WTC11 (cell line): ENCODE results near the gene SIGLEC15. TPM values are rescaled to one million over a fixed set of nuclear protein-coding genes. Genes with fewer than 3 reads are reported as not detected.
A peak's percentile ranks its signal among the peaks of the same experiment; 100 is the strongest.

ENCODE experiments used
- ATAC-seq: fragments of 200-7000 bp; cut with Tn5 transposase; 2 replicates; pipeline ENCODE4 v1.10.0; 2021; ENCODE audit warnings: mild to moderate bottlenecking, moderate library complexity
- CTCF ChIA-PET: fragments of 300-600 bp; sonication (Branson Sonifier 250); formaldehyde crosslinking; loops from one replicate; lab custom pipeline; 2021; ENCODE audit warnings: antibody characterized with exemption; lab: Charles Lee
- POLR2A ChIA-PET: fragments of 350-600 bp; sonication (Branson Sonifier 250); formaldehyde crosslinking; loops from one replicate; lab custom pipeline; 2021; ENCODE audit warnings: antibody characterized with exemption; lab: Charles Lee
- DNase-seq: peaks from one replicate; pipeline ENCODE4 v3.0.0; 2021; ENCODE audit warnings: low spot score
- H3K27ac Mint-ChIP-seq: 2 replicates; pipeline ENCODE4 v1.8.0; 2021; ENCODE audit warnings: mixed read lengths
- H3K27me3 Mint-ChIP-seq: 2 replicates; pipeline ENCODE4 v1.8.0; 2021; ENCODE audit warnings: low read depth, mild to moderate bottlenecking, moderate library complexity, mixed read lengths
- H3K36me3 Mint-ChIP-seq: 2 replicates; pipeline ENCODE4 v1.8.0; 2021; ENCODE audit warnings: mixed read lengths
- H3K4me1 Mint-ChIP-seq: 2 replicates; pipeline ENCODE4 v1.8.0; 2022; ENCODE audit warnings: mixed read lengths
- H3K4me3 Mint-ChIP-seq: 2 replicates; pipeline ENCODE4 v1.8.0; 2021; ENCODE audit warnings: mild to moderate bottlenecking, moderate library complexity, mixed read lengths
- H3K9me3 Mint-ChIP-seq: 2 replicates; pipeline ENCODE4 v1.8.0; 2021; ENCODE audit warnings: mixed read lengths
- CBFB ChIP-seq: sonication (generic); formaldehyde crosslinking; IDR thresholded peaks from 2 replicates; pipeline ENCODE4 v1.8.1; 2022; ENCODE audit warnings: mild to moderate bottlenecking, low read depth, missing genetic modification reagents
- ESRRA ChIP-seq: sonication (generic); formaldehyde crosslinking; IDR thresholded peaks from 2 replicates; pipeline ENCODE4 v1.8.1; 2022; ENCODE audit warnings: mild to moderate bottlenecking, missing genetic modification reagents, borderline replicate concordance
- FOXK1 ChIP-seq: sonication (generic); formaldehyde crosslinking; IDR thresholded peaks from 2 replicates; pipeline ENCODE4 v1.8.0; 2022; ENCODE audit warnings: mild to moderate bottlenecking, moderate library complexity, missing genetic modification reagents
- HMGA2 ChIP-seq: fragments of 250-450 bp; sonication (Bioruptor Pico); IDR thresholded peaks from 2 replicates; pipeline ENCODE4 v1.4.0; 2021; ENCODE audit warnings: mild to moderate bottlenecking, moderate library complexity
- JAZF1 ChIP-seq: fragments of 250-450 bp; sonication (Bioruptor Pico); IDR thresholded peaks from 2 replicates; pipeline ENCODE4 v1.9.0; 2021; ENCODE audit warnings: moderate library complexity, mild to moderate bottlenecking, inconsistent platforms
- NR2C2 ChIP-seq: sonication (generic); formaldehyde crosslinking; IDR thresholded peaks from 2 replicates; pipeline ENCODE4 v1.8.0; 2022; ENCODE audit warnings: mild to moderate bottlenecking, missing genetic modification reagents
- PRRX2 ChIP-seq: fragments of 250-450 bp; sonication (Bioruptor Pico); IDR thresholded peaks from 2 replicates; pipeline ENCODE4 v1.8.0; 2021; ENCODE audit warnings: mild to moderate bottlenecking
- RELA ChIP-seq: sonication (generic); formaldehyde crosslinking; IDR thresholded peaks from 2 replicates; pipeline ENCODE4 v1.8.1; 2022; ENCODE audit warnings: missing genetic modification reagents, mild to moderate bottlenecking, borderline replicate concordance
- ZNF396 ChIP-seq: fragments of 250-450 bp; sonication (Bioruptor Pico); IDR thresholded peaks from 2 replicates; pipeline ENCODE4 v1.8.0; 2021; ENCODE audit warnings: mild to moderate bottlenecking, moderate library complexity, borderline replicate concordance
- total RNA-seq: library from RNA; stranded (reverse); gene quantifications from 3 replicates; pipeline ENCODE4 v1.2.3, GENCODE V29; 2021
- TF ChIP-seq, protein P1 (sequence below): sonication (generic); formaldehyde crosslinking; IDR thresholded peaks from 2 replicates; pipeline ENCODE4 v1.8.1; 2023; ENCODE audit warnings: mild to moderate bottlenecking, missing genetic modification reagents, moderate library complexity
- TF ChIP-seq, protein P2 (sequence below): sonication (generic); formaldehyde crosslinking; IDR thresholded peaks from 2 replicates; pipeline ENCODE4 v1.8.1; 2022; ENCODE audit warnings: missing genetic modification reagents, borderline replicate concordance
- TF ChIP-seq, protein P3 (sequence below): fragments of 250-450 bp; sonication (Bioruptor Pico); IDR thresholded peaks from 2 replicates; pipeline ENCODE4 v1.9.0; 2021; ENCODE audit warnings: mild to moderate bottlenecking
- TF ChIP-seq, protein P4 (sequence below): sonication (generic); formaldehyde crosslinking; IDR thresholded peaks from 2 replicates; pipeline ENCODE4 v1.8.1; 2023; ENCODE audit warnings: mild to moderate bottlenecking, missing genetic modification reagents
- TF ChIP-seq, protein P5 (sequence below): sonication (generic); formaldehyde crosslinking; IDR thresholded peaks from 2 replicates; pipeline ENCODE4 v1.8.1; 2022; ENCODE audit warnings: low read depth, mild to moderate bottlenecking, moderate library complexity, missing genetic modification reagents, borderline replicate concordance
- TF ChIP-seq, protein P6 (sequence below): sonication (generic); formaldehyde crosslinking; IDR thresholded peaks from 2 replicates; pipeline ENCODE4 v1.8.0; 2023; ENCODE audit warnings: mild to moderate bottlenecking, missing genetic modification reagents

Gene SIGLEC15
- total RNA-seq, 1 experiment from 2014 or later, result not detected

DNA sequence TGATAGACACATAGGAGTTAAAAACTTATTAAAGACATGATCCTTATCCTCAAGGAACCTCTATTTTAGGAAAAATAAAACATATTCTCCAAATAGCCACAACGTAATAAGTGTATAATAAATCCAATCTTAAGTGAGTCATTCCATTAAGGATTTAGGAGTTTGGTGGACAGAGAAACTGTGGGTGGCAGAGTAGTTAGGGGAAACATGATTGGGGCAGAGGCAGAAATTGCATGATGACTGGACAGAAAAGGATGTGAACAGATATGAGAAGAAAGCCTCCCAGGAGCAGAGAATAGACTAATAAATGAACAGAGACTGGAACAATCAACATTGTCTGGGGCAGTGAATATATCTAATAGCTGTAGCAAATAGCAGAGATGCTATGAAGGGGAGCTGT lies 48.1 kb upstream of the SIGLEC15 start (continued):
- TF ChIP-seq, protein P1, sequence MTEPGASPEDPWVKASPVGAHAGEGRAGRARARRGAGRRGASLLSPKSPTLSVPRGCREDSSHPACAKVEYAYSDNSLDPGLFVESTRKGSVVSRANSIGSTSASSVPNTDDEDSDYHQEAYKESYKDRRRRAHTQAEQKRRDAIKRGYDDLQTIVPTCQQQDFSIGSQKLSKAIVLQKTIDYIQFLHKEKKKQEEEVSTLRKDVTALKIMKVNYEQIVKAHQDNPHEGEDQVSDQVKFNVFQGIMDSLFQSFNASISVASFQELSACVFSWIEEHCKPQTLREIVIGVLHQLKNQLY (CRISPR knock-in tag), result no peak
- no peak for TF ChIP-seq NR2C2 (CRISPR knock-in tag)
- TF ChIP-seq, protein P2, sequence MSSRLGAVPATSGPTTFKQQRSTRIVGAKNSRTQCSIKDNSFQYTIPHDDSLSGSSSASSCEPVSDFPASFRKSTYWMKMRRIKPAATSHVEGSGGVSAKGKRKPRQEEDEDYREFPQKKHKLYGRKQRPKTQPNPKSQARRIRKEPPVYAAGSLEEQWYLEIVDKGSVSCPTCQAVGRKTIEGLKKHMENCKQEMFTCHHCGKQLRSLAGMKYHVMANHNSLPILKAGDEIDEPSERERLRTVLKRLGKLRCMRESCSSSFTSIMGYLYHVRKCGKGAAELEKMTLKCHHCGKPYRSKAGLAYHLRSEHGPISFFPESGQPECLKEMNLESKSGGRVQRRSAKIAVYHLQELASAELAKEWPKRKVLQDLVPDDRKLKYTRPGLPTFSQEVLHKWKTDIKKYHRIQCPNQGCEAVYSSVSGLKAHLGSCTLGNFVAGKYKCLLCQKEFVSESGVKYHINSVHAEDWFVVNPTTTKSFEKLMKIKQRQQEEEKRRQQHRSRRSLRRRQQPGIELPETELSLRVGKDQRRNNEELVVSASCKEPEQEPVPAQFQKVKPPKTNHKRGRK (CRISPR knock-in tag), result no peak

DNA sequence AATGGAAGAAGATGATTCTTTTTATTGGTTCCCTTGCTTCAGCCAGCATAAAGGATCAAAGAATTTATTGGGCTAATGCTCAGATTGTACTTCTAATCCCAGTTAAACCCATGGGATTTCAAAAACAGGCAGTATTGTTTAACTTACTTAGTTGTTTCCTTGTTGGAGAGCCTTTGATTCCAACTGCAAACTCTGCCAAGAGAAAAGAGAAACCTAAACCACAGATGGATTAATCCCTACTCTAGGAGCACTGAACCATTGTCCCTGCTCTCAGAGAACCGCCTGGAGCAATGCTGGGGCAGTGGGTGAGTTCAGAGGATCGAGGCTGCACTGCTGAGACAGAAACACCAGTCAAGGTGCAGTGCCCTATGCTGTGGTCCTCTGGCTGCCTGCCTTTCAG lies 44.9 kb upstream of the SIGLEC15 start:
- TF ChIP-seq, protein P3, sequence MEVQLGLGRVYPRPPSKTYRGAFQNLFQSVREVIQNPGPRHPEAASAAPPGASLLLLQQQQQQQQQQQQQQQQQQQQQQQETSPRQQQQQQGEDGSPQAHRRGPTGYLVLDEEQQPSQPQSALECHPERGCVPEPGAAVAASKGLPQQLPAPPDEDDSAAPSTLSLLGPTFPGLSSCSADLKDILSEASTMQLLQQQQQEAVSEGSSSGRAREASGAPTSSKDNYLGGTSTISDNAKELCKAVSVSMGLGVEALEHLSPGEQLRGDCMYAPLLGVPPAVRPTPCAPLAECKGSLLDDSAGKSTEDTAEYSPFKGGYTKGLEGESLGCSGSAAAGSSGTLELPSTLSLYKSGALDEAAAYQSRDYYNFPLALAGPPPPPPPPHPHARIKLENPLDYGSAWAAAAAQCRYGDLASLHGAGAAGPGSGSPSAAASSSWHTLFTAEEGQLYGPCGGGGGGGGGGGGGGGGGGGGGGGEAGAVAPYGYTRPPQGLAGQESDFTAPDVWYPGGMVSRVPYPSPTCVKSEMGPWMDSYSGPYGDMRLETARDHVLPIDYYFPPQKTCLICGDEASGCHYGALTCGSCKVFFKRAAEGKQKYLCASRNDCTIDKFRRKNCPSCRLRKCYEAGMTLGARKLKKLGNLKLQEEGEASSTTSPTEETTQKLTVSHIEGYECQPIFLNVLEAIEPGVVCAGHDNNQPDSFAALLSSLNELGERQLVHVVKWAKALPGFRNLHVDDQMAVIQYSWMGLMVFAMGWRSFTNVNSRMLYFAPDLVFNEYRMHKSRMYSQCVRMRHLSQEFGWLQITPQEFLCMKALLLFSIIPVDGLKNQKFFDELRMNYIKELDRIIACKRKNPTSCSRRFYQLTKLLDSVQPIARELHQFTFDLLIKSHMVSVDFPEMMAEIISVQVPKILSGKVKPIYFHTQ (CRISPR knock-in tag), result no peak
- TF ChIP-seq HMGA2, result no peak
- no peak for TF ChIP-seq FOXK1
- TF ChIP-seq CBFB (CRISPR knock-in tag), result no peak
- POLR2A ChIA-PET, result no interaction called here

DNA sequence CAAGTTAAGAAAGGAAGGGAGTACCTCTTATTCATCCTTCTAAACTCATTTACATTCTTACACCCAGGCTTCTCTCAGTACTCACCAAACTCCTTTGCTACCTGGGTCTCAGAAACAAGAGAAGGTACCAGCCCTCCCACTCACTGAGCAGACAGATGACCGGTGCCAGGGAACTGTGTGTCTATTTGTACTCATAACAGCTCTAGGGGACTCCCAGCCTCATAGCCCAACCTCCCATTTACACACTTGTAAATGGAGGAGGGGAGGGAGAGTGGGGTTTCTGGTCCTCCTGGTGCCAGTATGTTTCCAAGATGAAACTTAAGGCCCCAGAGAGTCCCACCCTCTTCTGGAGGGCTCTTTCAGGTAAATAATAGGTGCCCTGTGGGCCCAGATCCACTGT lies 42.8 kb upstream of the SIGLEC15 start:
- H3K4me1 Mint-ChIP-seq, result peaks cover 19% of the 10 kb centered on the region
- H3K36me3 Mint-ChIP-seq, result no peaks in the 10 kb centered on the region
- ChIA-PET CTCF (no interaction called here), POLR2A (no interaction called here)
- no peak for TF ChIP-seq NR2C2 (CRISPR knock-in tag)
- TF ChIP-seq ESRRA (CRISPR knock-in tag), result no peak
- TF ChIP-seq RELA, result no peak
- TF ChIP-seq, protein P4, sequence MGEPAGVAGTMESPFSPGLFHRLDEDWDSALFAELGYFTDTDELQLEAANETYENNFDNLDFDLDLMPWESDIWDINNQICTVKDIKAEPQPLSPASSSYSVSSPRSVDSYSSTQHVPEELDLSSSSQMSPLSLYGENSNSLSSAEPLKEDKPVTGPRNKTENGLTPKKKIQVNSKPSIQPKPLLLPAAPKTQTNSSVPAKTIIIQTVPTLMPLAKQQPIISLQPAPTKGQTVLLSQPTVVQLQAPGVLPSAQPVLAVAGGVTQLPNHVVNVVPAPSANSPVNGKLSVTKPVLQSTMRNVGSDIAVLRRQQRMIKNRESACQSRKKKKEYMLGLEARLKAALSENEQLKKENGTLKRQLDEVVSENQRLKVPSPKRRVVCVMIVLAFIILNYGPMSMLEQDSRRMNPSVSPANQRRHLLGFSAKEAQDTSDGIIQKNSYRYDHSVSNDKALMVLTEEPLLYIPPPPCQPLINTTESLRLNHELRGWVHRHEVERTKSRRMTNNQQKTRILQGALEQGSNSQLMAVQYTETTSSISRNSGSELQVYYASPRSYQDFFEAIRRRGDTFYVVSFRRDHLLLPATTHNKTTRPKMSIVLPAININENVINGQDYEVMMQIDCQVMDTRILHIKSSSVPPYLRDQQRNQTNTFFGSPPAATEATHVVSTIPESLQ (CRISPR knock-in tag), result no peak
- TF ChIP-seq, protein P5, sequence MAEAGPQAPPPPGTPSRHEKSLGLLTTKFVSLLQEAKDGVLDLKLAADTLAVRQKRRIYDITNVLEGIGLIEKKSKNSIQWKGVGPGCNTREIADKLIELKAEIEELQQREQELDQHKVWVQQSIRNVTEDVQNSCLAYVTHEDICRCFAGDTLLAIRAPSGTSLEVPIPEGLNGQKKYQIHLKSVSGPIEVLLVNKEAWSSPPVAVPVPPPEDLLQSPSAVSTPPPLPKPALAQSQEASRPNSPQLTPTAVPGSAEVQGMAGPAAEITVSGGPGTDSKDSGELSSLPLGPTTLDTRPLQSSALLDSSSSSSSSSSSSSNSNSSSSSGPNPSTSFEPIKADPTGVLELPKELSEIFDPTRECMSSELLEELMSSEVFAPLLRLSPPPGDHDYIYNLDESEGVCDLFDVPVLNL, result no peak
- TF ChIP-seq, protein P6, sequence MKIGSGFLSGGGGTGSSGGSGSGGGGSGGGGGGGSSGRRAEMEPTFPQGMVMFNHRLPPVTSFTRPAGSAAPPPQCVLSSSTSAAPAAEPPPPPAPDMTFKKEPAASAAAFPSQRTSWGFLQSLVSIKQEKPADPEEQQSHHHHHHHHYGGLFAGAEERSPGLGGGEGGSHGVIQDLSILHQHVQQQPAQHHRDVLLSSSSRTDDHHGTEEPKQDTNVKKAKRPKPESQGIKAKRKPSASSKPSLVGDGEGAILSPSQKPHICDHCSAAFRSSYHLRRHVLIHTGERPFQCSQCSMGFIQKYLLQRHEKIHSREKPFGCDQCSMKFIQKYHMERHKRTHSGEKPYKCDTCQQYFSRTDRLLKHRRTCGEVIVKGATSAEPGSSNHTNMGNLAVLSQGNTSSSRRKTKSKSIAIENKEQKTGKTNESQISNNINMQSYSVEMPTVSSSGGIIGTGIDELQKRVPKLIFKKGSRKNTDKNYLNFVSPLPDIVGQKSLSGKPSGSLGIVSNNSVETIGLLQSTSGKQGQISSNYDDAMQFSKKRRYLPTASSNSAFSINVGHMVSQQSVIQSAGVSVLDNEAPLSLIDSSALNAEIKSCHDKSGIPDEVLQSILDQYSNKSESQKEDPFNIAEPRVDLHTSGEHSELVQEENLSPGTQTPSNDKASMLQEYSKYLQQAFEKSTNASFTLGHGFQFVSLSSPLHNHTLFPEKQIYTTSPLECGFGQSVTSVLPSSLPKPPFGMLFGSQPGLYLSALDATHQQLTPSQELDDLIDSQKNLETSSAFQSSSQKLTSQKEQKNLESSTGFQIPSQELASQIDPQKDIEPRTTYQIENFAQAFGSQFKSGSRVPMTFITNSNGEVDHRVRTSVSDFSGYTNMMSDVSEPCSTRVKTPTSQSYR (CRISPR knock-in tag), result no peak
- TF ChIP-seq PRRX2 (CRISPR knock-in tag), result no peak
- no peak for TF ChIP-seq ZNF396 (CRISPR knock-in tag)
- TF ChIP-seq JAZF1 (CRISPR knock-in tag), result no peak
- 0 out of 2 replicates have a peak overlapping the region, but pooled peaks have one; percentile 88 for H3K27ac Mint-ChIP-seq
- no peak overlapping the region for H3K4me3 Mint-ChIP-seq
- ATAC-seq, result no peak
- H3K27me3 Mint-ChIP-seq, result peaks cover 3% of the 10 kb centered on the region; the same call in 1 of the 2 replicates
- 0 out of 2 replicates have a peak, but pooled peaks cover 3% of the 10 kb centered on the region for H3K9me3 Mint-ChIP-seq
- no peak for DNase-seq

More for the DNA sequence above, 44.9 kb upstream of the SIGLEC15 start:
- H3K27me3 Mint-ChIP-seq, result peaks cover 17% of the 10 kb centered on the region
- ATAC-seq (no peak), DNase-seq (no peak)
- 0 out of 2 replicates have a peak, but pooled peaks cover 3% of the 10 kb centered on the region for H3K9me3 Mint-ChIP-seq
- H3K4me1 Mint-ChIP-seq, result peaks cover 19% of the 10 kb centered on the region
- no peaks in the 10 kb centered on the region for H3K36me3 Mint-ChIP-seq
- no peak overlapping the region for H3K4me3 Mint-ChIP-seq
- CTCF ChIA-PET, result no interaction called here
- H3K27ac Mint-ChIP-seq, result no peak overlapping the region
